Calu3 (cell line): Measurements from ENCODE around the gene CHSY1. TPM values are rescaled to one million over a fixed set of nuclear protein-coding genes. Genes with fewer than 3 reads are reported as not detected.
"Not testable (repeated sequence)": the region's sequence is repeated elsewhere in the genome, so short reads cannot be mapped to it uniquely, and the experiment has no call there.

Experiments used
- BruUV-seq: library from RNA; stranded (reverse); fragments of 400-500 nt; replicated peaks from 2 replicates; lab custom pipeline; 2021; lab: Mats Ljungman, UMichigan
- CTCF ChIA-PET: fragments of 300-600 bp; sonication (Branson Sonifier 250); formaldehyde crosslinking; loops from one replicate; lab custom pipeline; 2022; ENCODE audit warnings: antibody characterized with exemption; lab: Charles Lee
- DNase-seq: peaks from one replicate; pipeline ENCODE4 v3.0.0; 2022
- H3K27ac Mint-ChIP-seq: one replicate; pipeline ENCODE4 v1.8.0; 2022; ENCODE audit warnings: mixed read lengths; ENCODE audit not compliant: unreplicated experiment
- H3K27me3 Mint-ChIP-seq: one replicate; pipeline ENCODE4 v1.8.0; 2022; ENCODE audit warnings: mixed read lengths; ENCODE audit not compliant: unreplicated experiment
- H3K36me3 Mint-ChIP-seq: one replicate; pipeline ENCODE4 v1.8.0; 2022; ENCODE audit warnings: mild to moderate bottlenecking, moderate library complexity, mixed read lengths; ENCODE audit not compliant: insufficient read depth, unreplicated experiment
- H3K4me1 Mint-ChIP-seq: one replicate; pipeline ENCODE4 v1.8.0; 2022; ENCODE audit warnings: mild to moderate bottlenecking, low read depth, mixed read lengths; ENCODE audit not compliant: unreplicated experiment
- H3K4me3 Mint-ChIP-seq: one replicate; pipeline ENCODE4 v1.8.0; 2022; ENCODE audit warnings: mild to moderate bottlenecking, low read depth, moderate library complexity, mixed read lengths; ENCODE audit not compliant: unreplicated experiment
- H3K9me3 Mint-ChIP-seq: one replicate; pipeline ENCODE4 v1.8.0; 2022; ENCODE audit warnings: low read depth, mixed read lengths; ENCODE audit not compliant: unreplicated experiment
- CTCF ChIP-seq: fragments of 200-600 bp; IDR thresholded peaks from one replicate; pipeline ENCODE4 v1.8.0; 2022; ENCODE audit warnings: antibody characterized with exemption; ENCODE audit not compliant: unreplicated experiment
- intact Hi-C: fragments of 100-400 bp; cut with micrococcal nuclease; formaldehyde crosslinking; loops from one replicate; pipeline ENCODE4 v1.10.0; 2022; ENCODE audit not compliant: unreplicated experiment
- total RNA-seq: library from RNA; stranded (reverse); gene quantifications from 2 replicates; pipeline ENCODE4 v1.2.3, GENCODE V29; 2022

Gene CHSY1
- total RNA-seq, 1 experiment from 2014 or later = 25.0 TPM

GRCh38 chr15:101128221-101129015 is 123.4 kb downstream of the CHSY1 start:
- no peaks in the 10 kb centered on the region for H3K36me3 Mint-ChIP-seq
- H3K4me1 Mint-ChIP-seq = peaks cover 11% of the 10 kb centered on the region
- no peak for DNase-seq
- H3K9me3 Mint-ChIP-seq = peaks cover 3% of the 10 kb centered on the region
- TF ChIP-seq CTCF = no peak
- no TSS peak for BruUV-seq
- no peaks in the 10 kb centered on the region for H3K27me3 Mint-ChIP-seq
- CTCF ChIA-PET = interaction anchor here (1.0 kb wide), 1 partner anchor 122 kb away, joined by 3 read pairs; no protein-coding TSS in a partner anchor
- intact Hi-C loops = no loop called here
- no peak overlapping the region for H3K4me3 Mint-ChIP-seq
- no peak overlapping the region for H3K27ac Mint-ChIP-seq

- Mint-ChIP-seq H3K27ac (no peak overlapping the region), H3K4me3 (no peak overlapping the region), H3K9me3 (peaks cover 3% of the 10 kb centered on the region), H3K4me1 (peaks cover 11% of the 10 kb centered on the region), H3K27me3 (no peaks in the 10 kb centered on the region), H3K36me3 (no peaks in the 10 kb centered on the region)
- intact Hi-C loops = no loop called here
- BruUV-seq = no TSS peak
- CTCF ChIA-PET = interaction anchor here (1.0 kb wide), 1 partner anchor 121 kb away, joined by 3 read pairs; no protein-coding TSS in a partner anchor
- TF ChIP-seq CTCF = no peak
- DNase-seq = peak; percentile 32
These were observed 124.3 kb downstream of the CHSY1 start for GRCh38 chr15:101127506-101128076.

- Mint-ChIP-seq H3K36me3 (no peaks in the 10 kb centered on the region), H3K4me3 (no peak overlapping the region), H3K4me1 (peaks cover 11% of the 10 kb centered on the region), H3K27me3 (no peaks in the 10 kb centered on the region), H3K27ac (no peak overlapping the region), H3K9me3 (peaks cover 3% of the 10 kb centered on the region)
- CTCF ChIA-PET = no interaction called here
- DNase-seq = no peak
- intact Hi-C loops = no loop called here
- BruUV-seq = no TSS peak
- no peak for TF ChIP-seq CTCF
These were observed 125.0 kb downstream of the CHSY1 start for GRCh38 chr15:101126618-101127505.

GRCh38 chr15:101125881-101126428 is 125.9 kb downstream of the CHSY1 start:
- BruUV-seq, H3K27ac Mint-ChIP-seq, H3K36me3 Mint-ChIP-seq, intact Hi-C loops, DNase-seq, H3K27me3 Mint-ChIP-seq, CTCF ChIA-PET, H3K4me3 Mint-ChIP-seq, H3K9me3 Mint-ChIP-seq: not testable (repeated sequence)
- H3K4me1 Mint-ChIP-seq = peaks cover 11% of the 10 kb centered on the region

Other genes starting within 250 kb of the CHSY1 start
- 83.3 and 85.0 TPM in 2 replicates for gene SELENOS, start 25.4 kb upstream of the CHSY1 start, total RNA-seq
- gene SNRPA1, start 43.2 kb upstream of the CHSY1 start, total RNA-seq = 123 and 140 TPM in 2 replicates
- gene PCSK6, start 237.7 kb upstream of the CHSY1 start, total RNA-seq = 4.0 and 5.1 TPM in 2 replicates